Right ventricle myocardium superior (tissue), 1 donor: ENCODE measurements around the gene CT45A7. TPM values are rescaled to one million over a fixed set of nuclear protein-coding genes. Genes with fewer than 3 reads are reported as not detected.
"Not testable (repeated sequence)": the region's sequence is repeated elsewhere in the genome, so short reads cannot be mapped to it uniquely, and the experiment has no call there.

Source experiments
- ATAC-seq: fragments of 200-7000 bp; cut with Tn5 transposase; one replicate; pipeline ENCODE4 v1.9.1; 2020; ENCODE audit warnings: mild to moderate bottlenecking; ENCODE audit not compliant: poor library complexity
- DNase-seq: peaks from one replicate; pipeline ENCODE4 v3.0.0-alpha.2; 2020
- intact Hi-C: fragments of 100-400 bp; cut with DNase I; formaldehyde crosslinking; loops from one replicate; pipeline ENCODE4 v1.11.2; 2022
- long read RNA-seq: library from polyadenylated mRNA; unstranded; transcript quantifications from one replicate; pipeline ENCODE4 v2.0.0, GENCODE V29; 2021
- total RNA-seq: library from RNA; stranded (reverse); fragmentation: NEBNext Ultra II Directional; extraction: Animal tissue kit (Norgen Biotek cat#: 25700); gene quantifications from one replicate; pipeline ENCODE4 v1.2.1, GENCODE V29; 2021
- donor health status: DM: no; HTN: yes; CAD: no; lungs with severe emphysema.

CT45A7 gene
- not detected for total RNA-seq
- long read RNA-seq: 0 reads

GRCh38 chrX:135837180-135837579 lies at the start of gene CT45A7:
Gene CT45A7, minus strand, starts transcription at chrX:135837280. Its CDS starts 3,747 bp downstream, at chrX:135833533.
- DNase-seq, intact Hi-C loops, ATAC-seq: not testable (repeated sequence)

GRCh38 chrX:135882741-135883140 lies 45.7 kb upstream of the CT45A7 start:
- intact Hi-C loops, DNase-seq, ATAC-seq: not testable (repeated sequence)

- ATAC-seq, DNase-seq: not testable (repeated sequence)
Measured at GRCh38 chrX:135871712-135872111, 34.6 kb upstream of the CT45A7 start, which contains the start of gene CT45A9. Gene CT45A9, minus strand, starts transcription at chrX:135871812. Its CDS starts 3,751 bp downstream, at chrX:135868061.

GRCh38 chrX:135854438-135854837 lies 17.4 kb upstream of the CT45A7 start, which contains the start of gene CT45A8:
Gene CT45A8, minus strand, starts transcription at chrX:135854538. Its CDS starts 3,755 bp downstream, at chrX:135850783.
- DNase-seq, intact Hi-C loops, ATAC-seq: not testable (repeated sequence)

More at GRCh38 chrX:135871712-135872111, 34.6 kb upstream of the CT45A7 start, which contains the start of gene CT45A9:
- intact Hi-C loops: not testable (repeated sequence)

- intact Hi-C loops, ATAC-seq, DNase-seq: not testable (repeated sequence)
Measured at GRCh38 chrX:135819912-135820311, 17.2 kb downstream of the CT45A7 start, which contains the start of gene CT45A2. Gene CT45A2, minus strand, starts transcription at chrX:135820012. Its CDS starts 3,747 bp downstream, at chrX:135816265.

GRCh38 chrX:135802687-135803086 lies 34.4 kb downstream of the CT45A7 start, which contains the start of gene CT45A6:
Gene CT45A6, minus strand, starts transcription at chrX:135802787. Its CDS starts 3,794 bp downstream, at chrX:135798993.
- ATAC-seq, DNase-seq, intact Hi-C loops: not testable (repeated sequence)

- DNase-seq, ATAC-seq, intact Hi-C loops: not testable (repeated sequence)
Measured at GRCh38 chrX:135785403-135785802, 51.7 kb downstream of the CT45A7 start, which contains the start of gene CT45A5. Gene CT45A5, minus strand, starts transcription at chrX:135785503. Its CDS starts 3,774 bp downstream, at chrX:135781729.

Other genes starting within 250 kb of the CT45A7 start
- gene CT45A1, start 123.6 kb downstream of the CT45A7 start, total RNA-seq: not detected
- not detected for gene CT45A3, start 69.1 kb downstream of the CT45A7 start, total RNA-seq
- gene CT45A5, start 51.8 kb downstream of the CT45A7 start, total RNA-seq: not detected
- gene CT45A6, start 34.5 kb downstream of the CT45A7 start, total RNA-seq: not detected
- gene CT45A2, start 17.3 kb downstream of the CT45A7 start, total RNA-seq: not detected
- not detected for gene CT45A8, start 17.3 kb upstream of the CT45A7 start, total RNA-seq
- gene CT45A9, start 34.5 kb upstream of the CT45A7 start, total RNA-seq: not detected
- gene CT45A10, start 56.2 kb upstream of the CT45A7 start, total RNA-seq: not detected
- not detected for gene SAGE1, start 56.4 kb upstream of the CT45A7 start, total RNA-seq
- 22.1 TPM for gene MMGT1, start 136.7 kb upstream of the CT45A7 start, total RNA-seq
- 16.1 TPM for gene SLC9A6, start 148.2 kb upstream of the CT45A7 start, total RNA-seq